HepG2 (cell line): ENCODE results near the gene SMTNL1. TPM values are rescaled to one million over a fixed set of nuclear protein-coding genes. Genes with fewer than 3 reads are reported as not detected.
A peak's percentile ranks its signal among the peaks of the same experiment; 100 is the strongest.

Experiments
- AKAP8 ChIP-seq: sonication (generic); formaldehyde crosslinking; IDR thresholded peaks from 2 replicates; pipeline ENCODE4 v1.5.1; 2020; ENCODE audit warnings: mild to moderate bottlenecking, missing genetic modification reagents
- NFAT5 ChIP-seq: sonication (generic); formaldehyde crosslinking; IDR thresholded peaks from 2 replicates; pipeline ENCODE4 v1.4.0; 2020; ENCODE audit warnings: missing genetic modification reagents
- POLR2G ChIP-seq: fragments of 200-400 bp; formaldehyde crosslinking; IDR thresholded peaks from 2 replicates; pipeline ENCODE4 v1.6.1; 2018; ENCODE audit warnings: mild to moderate bottlenecking, low read depth, low read length, moderate library complexity
- PRMT3 ChIP-seq: sonication (generic); formaldehyde crosslinking; IDR thresholded peaks from 2 replicates; pipeline ENCODE4 v1.8.1; 2022; ENCODE audit warnings: low read depth, mild to moderate bottlenecking, moderate library complexity, missing genetic modification reagents, borderline replicate concordance
- RFX3 ChIP-seq: IDR thresholded peaks from 2 replicates; pipeline ENCODE4 v1.6.1; 2016; ENCODE audit warnings: missing biosample characterization, missing genetic modification reagents
- TMF1 ChIP-seq: sonication (generic); formaldehyde crosslinking; IDR thresholded peaks from 2 replicates; pipeline ENCODE4 v1.8.1; 2022; ENCODE audit warnings: low read depth, missing genetic modification reagents
- ZNF296 ChIP-seq: sonication (generic); formaldehyde crosslinking; conservative IDR thresholded peaks from 2 replicates; pipeline ENCODE4 v1.5.0; 2020; ENCODE audit warnings: mild to moderate bottlenecking, missing genetic modification reagents
- ZNF451 ChIP-seq: sonication (generic); formaldehyde crosslinking; IDR thresholded peaks from 2 replicates; pipeline ENCODE4 v1.5.0; 2020; ENCODE audit warnings: mild to moderate bottlenecking, missing genetic modification reagents
- ZNF724P ChIP-seq: sonication (generic); formaldehyde crosslinking; IDR thresholded peaks from 2 replicates; pipeline ENCODE4 v1.8.0; 2022; ENCODE audit warnings: missing genetic modification reagents, borderline replicate concordance
- polyA plus RNA-seq, 8 experiments: library from polyadenylated mRNA; depleted of rRNA in 3 of 8; stranded (reverse) in 7 of 8; unstranded in 1 of 8; fragments of >200 nt; fragmentation: Illumina TruSeq in 4 of 8; extraction: Trizol in 4 of 8; gene quantifications; 2 replicates each; pipeline versions ENCODE4 v1.2.1 to v1.2.3, GENCODE V29; 2011 to 2016; ENCODE audit warnings: low read depth in 4 of 8, missing spikeins in 1 of 8, mixed read lengths in 1 of 8; ENCODE audit not compliant: insufficient read depth in 1 of 8
- total RNA-seq, 5 experiments: library from RNA; depleted of rRNA; stranded (reverse); fragments of >200 nt; fragmentation: Illumina TruSeq; extraction: Trizol; gene quantifications; 2 replicates each; pipeline ENCODE4 v1.2.3, GENCODE V29; 2016; ENCODE audit warnings: low read depth in 1 of 5
- TF ChIP-seq, protein P1 (sequence below): sonication (generic); formaldehyde crosslinking; IDR thresholded peaks from 2 replicates; pipeline ENCODE4 v1.4.0; 2020; ENCODE audit warnings: low read depth, missing genetic modification reagents
- TF ChIP-seq, protein P2 (sequence below): sonication (generic); formaldehyde crosslinking; IDR thresholded peaks from 2 replicates; pipeline ENCODE4 v1.5.0; 2020; ENCODE audit warnings: missing genetic modification reagents
- TF ChIP-seq, protein P3 (sequence below): IDR thresholded peaks from 2 replicates; pipeline ENCODE4 v1.6.1; 2018; ENCODE audit warnings: missing genetic modification reagents
- TF ChIP-seq, protein P4 (sequence below): sonication (generic); formaldehyde crosslinking; IDR thresholded peaks from 2 replicates; pipeline ENCODE4 v1.4.0; 2020; ENCODE audit warnings: missing genetic modification reagents
- TF ChIP-seq, protein P5 (sequence below): sonication (generic); formaldehyde crosslinking; IDR thresholded peaks from 2 replicates; pipeline ENCODE4 v1.4.0; 2020; ENCODE audit warnings: missing genetic modification reagents

The SMTNL1 gene
- total and polyA plus RNA-seq, 2 of the 13 experiments (the other 11 are each of a cell fraction or from before 2014, with no cell fraction given), result 0.04 TPM; not detected in 1

DNA sequence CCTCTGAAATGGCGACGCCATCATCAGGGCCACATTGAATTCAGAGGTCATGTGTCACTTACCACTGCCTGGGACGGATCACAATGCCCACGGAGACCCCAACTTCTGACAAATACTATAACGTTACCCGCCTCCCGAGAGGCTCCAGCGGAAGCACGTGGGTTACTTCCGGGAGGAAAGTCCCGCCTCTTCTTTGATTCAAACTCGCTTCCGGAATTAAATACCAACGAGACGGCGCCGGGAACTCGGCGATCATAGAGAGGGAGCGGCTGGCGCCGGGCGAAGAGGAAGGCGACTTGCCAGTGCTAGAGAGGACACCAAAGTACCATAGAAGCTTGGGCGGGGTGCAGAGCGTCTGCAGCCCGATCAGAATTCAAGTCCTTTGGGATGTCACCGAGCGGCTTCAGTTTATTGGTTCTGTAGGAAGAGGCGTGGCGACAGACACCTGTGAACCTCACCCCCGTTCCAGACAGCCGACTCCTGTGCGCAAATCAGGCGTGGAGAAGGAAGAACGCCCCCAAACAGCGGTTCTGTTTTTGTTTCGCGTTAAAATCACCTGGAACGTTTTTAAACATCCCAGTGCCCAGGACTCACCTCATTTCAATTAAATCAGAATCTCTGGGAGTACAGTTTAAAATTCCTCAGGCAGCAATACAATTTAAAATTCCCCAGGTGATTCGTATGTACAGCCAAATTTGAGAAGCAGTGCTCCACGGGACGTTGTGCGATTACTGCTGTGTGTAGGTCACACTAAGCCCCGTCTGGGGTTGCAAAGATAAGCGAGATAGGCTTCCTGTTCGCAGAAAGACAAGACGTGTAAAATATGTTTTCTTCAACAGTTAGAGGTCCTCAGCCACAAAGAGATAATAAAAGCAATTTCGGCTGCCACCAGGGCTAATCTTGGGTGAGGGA lies 6.5 kb upstream of the SMTNL1 start, which contains the start of gene TIMM10 (continued):
- TF ChIP-seq, protein P1, sequence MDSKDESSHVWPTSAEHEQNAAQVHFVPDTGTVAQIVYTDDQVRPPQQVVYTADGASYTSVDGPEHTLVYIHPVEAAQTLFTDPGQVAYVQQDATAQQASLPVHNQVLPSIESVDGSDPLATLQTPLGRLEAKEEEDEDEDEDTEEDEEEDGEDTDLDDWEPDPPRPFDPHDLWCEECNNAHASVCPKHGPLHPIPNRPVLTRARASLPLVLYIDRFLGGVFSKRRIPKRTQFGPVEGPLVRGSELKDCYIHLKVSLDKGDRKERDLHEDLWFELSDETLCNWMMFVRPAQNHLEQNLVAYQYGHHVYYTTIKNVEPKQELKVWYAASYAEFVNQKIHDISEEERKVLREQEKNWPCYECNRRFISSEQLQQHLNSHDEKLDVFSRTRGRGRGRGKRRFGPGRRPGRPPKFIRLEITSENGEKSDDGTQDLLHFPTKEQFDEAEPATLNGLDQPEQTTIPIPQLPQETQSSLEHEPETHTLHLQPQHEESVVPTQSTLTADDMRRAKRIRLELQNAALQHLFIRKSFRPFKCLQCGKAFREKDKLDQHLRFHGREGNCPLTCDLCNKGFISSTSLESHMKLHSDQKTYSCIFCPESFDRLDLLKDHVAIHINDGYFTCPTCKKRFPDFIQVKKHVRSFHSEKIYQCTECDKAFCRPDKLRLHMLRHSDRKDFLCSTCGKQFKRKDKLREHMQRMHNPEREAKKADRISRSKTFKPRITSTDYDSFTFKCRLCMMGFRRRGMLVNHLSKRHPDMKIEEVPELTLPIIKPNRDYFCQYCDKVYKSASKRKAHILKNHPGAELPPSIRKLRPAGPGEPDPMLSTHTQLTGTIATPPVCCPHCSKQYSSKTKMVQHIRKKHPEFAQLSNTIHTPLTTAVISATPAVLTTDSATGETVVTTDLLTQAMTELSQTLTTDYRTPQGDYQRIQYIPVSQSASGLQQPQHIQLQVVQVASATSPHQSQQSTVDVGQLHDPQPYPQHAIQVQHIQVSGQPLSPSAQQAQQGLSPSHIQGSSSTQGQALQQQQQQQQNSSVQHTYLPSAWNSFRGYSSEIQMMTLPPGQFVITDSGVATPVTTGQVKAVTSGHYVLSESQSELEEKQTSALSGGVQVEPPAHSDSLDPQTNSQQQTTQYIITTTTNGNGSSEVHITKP (CRISPR knock-in tag), result peak; percentile 43; the same call in 1 of the 2 replicates
- TF ChIP-seq AKAP8 (no peak), TMF1 (no peak; the same call in 1 of the 2 replicates), PRMT3 (CRISPR knock-in tag) (no peak), ZNF724P (CRISPR knock-in tag) (no peak), RFX3 (CRISPR knock-in tag) (no peak), NFAT5 (CRISPR knock-in tag) (no peak), ZNF296 (CRISPR knock-in tag) (no peak), ZNF451 (CRISPR knock-in tag) (no peak), POLR2G (peak; percentile 73)
- TF ChIP-seq, protein P2, sequence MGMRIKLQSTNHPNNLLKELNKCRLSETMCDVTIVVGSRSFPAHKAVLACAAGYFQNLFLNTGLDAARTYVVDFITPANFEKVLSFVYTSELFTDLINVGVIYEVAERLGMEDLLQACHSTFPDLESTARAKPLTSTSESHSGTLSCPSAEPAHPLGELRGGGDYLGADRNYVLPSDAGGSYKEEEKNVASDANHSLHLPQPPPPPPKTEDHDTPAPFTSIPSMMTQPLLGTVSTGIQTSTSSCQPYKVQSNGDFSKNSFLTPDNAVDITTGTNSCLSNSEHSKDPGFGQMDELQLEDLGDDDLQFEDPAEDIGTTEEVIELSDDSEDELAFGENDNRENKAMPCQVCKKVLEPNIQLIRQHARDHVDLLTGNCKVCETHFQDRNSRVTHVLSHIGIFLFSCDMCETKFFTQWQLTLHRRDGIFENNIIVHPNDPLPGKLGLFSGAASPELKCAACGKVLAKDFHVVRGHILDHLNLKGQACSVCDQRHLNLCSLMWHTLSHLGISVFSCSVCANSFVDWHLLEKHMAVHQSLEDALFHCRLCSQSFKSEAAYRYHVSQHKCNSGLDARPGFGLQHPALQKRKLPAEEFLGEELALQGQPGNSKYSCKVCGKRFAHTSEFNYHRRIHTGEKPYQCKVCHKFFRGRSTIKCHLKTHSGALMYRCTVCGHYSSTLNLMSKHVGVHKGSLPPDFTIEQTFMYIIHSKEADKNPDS (CRISPR knock-in tag), result no peak
- TF ChIP-seq, protein P3, sequence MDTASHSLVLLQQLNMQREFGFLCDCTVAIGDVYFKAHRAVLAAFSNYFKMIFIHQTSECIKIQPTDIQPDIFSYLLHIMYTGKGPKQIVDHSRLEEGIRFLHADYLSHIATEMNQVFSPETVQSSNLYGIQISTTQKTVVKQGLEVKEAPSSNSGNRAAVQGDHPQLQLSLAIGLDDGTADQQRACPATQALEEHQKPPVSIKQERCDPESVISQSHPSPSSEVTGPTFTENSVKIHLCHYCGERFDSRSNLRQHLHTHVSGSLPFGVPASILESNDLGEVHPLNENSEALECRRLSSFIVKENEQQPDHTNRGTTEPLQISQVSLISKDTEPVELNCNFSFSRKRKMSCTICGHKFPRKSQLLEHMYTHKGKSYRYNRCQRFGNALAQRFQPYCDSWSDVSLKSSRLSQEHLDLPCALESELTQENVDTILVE (CRISPR knock-in tag), result peak; percentile 70
- TF ChIP-seq, protein P4, sequence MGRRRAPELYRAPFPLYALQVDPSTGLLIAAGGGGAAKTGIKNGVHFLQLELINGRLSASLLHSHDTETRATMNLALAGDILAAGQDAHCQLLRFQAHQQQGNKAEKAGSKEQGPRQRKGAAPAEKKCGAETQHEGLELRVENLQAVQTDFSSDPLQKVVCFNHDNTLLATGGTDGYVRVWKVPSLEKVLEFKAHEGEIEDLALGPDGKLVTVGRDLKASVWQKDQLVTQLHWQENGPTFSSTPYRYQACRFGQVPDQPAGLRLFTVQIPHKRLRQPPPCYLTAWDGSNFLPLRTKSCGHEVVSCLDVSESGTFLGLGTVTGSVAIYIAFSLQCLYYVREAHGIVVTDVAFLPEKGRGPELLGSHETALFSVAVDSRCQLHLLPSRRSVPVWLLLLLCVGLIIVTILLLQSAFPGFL, result no peak
- TF ChIP-seq, protein P5, sequence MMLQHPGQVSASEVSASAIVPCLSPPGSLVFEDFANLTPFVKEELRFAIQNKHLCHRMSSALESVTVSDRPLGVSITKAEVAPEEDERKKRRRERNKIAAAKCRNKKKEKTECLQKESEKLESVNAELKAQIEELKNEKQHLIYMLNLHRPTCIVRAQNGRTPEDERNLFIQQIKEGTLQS, result no peak
